CD8-positive, alpha-beta memory T cell (primary cell): ENCODE data around the gene EVA1A. TPM values are rescaled to one million over a fixed set of nuclear protein-coding genes. Genes with fewer than 3 reads are reported as not detected.

ENCODE experiments used
- CTCF ChIA-PET: fragments of 350-600 bp; sonication (Branson Sonifier 250); formaldehyde crosslinking; loops from one replicate; lab custom pipeline; 2021; ENCODE audit warnings: antibody characterized with exemption; lab: Charles Lee
- POLR2A ChIA-PET: fragments of 350-600 bp; sonication (Branson Sonifier 250); formaldehyde crosslinking; loops from one replicate; lab custom pipeline; 2021; ENCODE audit warnings: antibody characterized with exemption; lab: Charles Lee
- DNase-seq, 5 donors: peaks; one replicate each; pipeline versions ENCODE4 v3.0.0 to v3.0.0-alpha.2; 2020 to 2022; ENCODE audit warnings: mixed read lengths in 1 of 5
- H3K27ac ChIP-seq: one replicate; pipeline ENCODE4 v1.7.0; 2013; ENCODE audit warnings: low read depth, mild to moderate bottlenecking, low read length, moderate library complexity
- H3K27me3 ChIP-seq: 2 replicates; pipeline ENCODE4 v1.7.0; 2013; ENCODE audit warnings: low read length, mild to moderate bottlenecking; ENCODE audit not compliant: insufficient read depth, poor library complexity, severe bottlenecking
- H3K36me3 ChIP-seq: 2 replicates; pipeline ENCODE4 v1.7.0; 2013; ENCODE audit warnings: mild to moderate bottlenecking, low read length, moderate library complexity; ENCODE audit not compliant: insufficient read depth
- H3K4me1 ChIP-seq: 2 replicates; pipeline ENCODE4 v1.7.0; 2013; ENCODE audit warnings: mild to moderate bottlenecking, low read length, moderate library complexity; ENCODE audit not compliant: insufficient read depth
- H3K4me3 ChIP-seq: 2 replicates; pipeline ENCODE4 v1.7.0; 2013; ENCODE audit warnings: mild to moderate bottlenecking, low read length
- H3K9me3 ChIP-seq: 2 replicates; pipeline ENCODE4 v1.7.0; 2013; ENCODE audit warnings: mild to moderate bottlenecking, low read length
- H3K27ac Mint-ChIP-seq, 8 donors: one replicate each; pipeline ENCODE4 v1.8.0; 2020 to 2021; ENCODE audit warnings: mixed read lengths in 8 of 8, mild to moderate bottlenecking in 6 of 8, inconsistent platforms in 3 of 8, moderate library complexity in 3 of 8
- H3K27me3 Mint-ChIP-seq, 2 donors: one replicate each; pipeline ENCODE4 v1.8.0; 2020 to 2021; ENCODE audit warnings: mixed read lengths in 2 of 2, mild to moderate bottlenecking in 1 of 2, moderate library complexity in 1 of 2
- H3K36me3 Mint-ChIP-seq, 3 donors: one replicate each; pipeline ENCODE4 v1.8.0; 2020 to 2021; ENCODE audit warnings: mixed read lengths in 3 of 3, inconsistent platforms in 1 of 3, mild to moderate bottlenecking in 1 of 3
- H3K4me1 Mint-ChIP-seq, 3 donors: one replicate each; pipeline ENCODE4 v1.8.0; 2020 to 2021; ENCODE audit warnings: mixed read lengths in 3 of 3, inconsistent platforms in 1 of 3, mild to moderate bottlenecking in 1 of 3
- H3K4me3 Mint-ChIP-seq, 7 donors: one replicate each; pipeline ENCODE4 v1.8.0; 2020 to 2021; ENCODE audit warnings: mixed read lengths in 7 of 7, mild to moderate bottlenecking in 6 of 7, moderate library complexity in 4 of 7, inconsistent platforms in 2 of 7
- H3K9me3 Mint-ChIP-seq, 5 donors: one replicate each; pipeline ENCODE4 v1.8.0; 2020 to 2022; ENCODE audit warnings: mixed read lengths in 5 of 5, mild to moderate bottlenecking in 3 of 5, moderate library complexity in 2 of 5, inconsistent platforms in 1 of 5
- polyA plus RNA-seq: library from polyadenylated mRNA; unstranded; fragments of 300-500 nt; fragmentation: Illumina TruSeq; gene quantifications from one replicate; pipeline ENCODE4 v1.2.3, GENCODE V29; 2021
- total RNA-seq, 2 experiments: library from RNA; stranded (reverse); gene quantifications; one replicate each; pipeline ENCODE4 v1.2.3, GENCODE V29; 2021

The EVA1A gene
- total and polyA plus RNA-seq, 3 experiments from 2014 or later: not detected

- H3K9me3 Mint-ChIP-seq: peaks cover 0 to 2% (median 0%) of the 10 kb centered on the region in 5 donors
- POLR2A ChIA-PET: no interaction called here
- H3K27me3 ChIP-seq: no peaks in the 10 kb centered on the region
- CTCF ChIA-PET: no interaction called here
- H3K4me3 ChIP-seq: no peak overlapping the region
- no peaks in the 10 kb centered on the region for H3K4me1 ChIP-seq
- H3K4me3 Mint-ChIP-seq: no peak overlapping the region
- H3K36me3 ChIP-seq: no peaks in the 10 kb centered on the region
- H3K9me3 ChIP-seq: no peaks in the 10 kb centered on the region
- H3K4me1 Mint-ChIP-seq: no peaks in the 10 kb centered on the region
- H3K36me3 Mint-ChIP-seq: no peaks in the 10 kb centered on the region
- no peak overlapping the region for H3K27ac Mint-ChIP-seq
- DNase-seq: no peak
- peaks cover 6 to 20% of the 10 kb centered on the region in 2 donors for H3K27me3 Mint-ChIP-seq
- no peak overlapping the region for H3K27ac ChIP-seq
Observed at GRCh38 chr2:75547345-75548035, 13.2 kb downstream of the EVA1A start.

GRCh38 chr2:75545922-75546321 lies 14.8 kb downstream of the EVA1A start:
- H3K27me3 ChIP-seq: no peaks in the 10 kb centered on the region
- H3K9me3 Mint-ChIP-seq: peaks cover 0 to 2% (median 0%) of the 10 kb centered on the region in 5 donors
- ChIA-PET CTCF (interaction anchor here (1.8 kb wide), 1 partner anchor 10 kb away, joined by 4 read pairs; no protein-coding TSS in a partner anchor), POLR2A (no interaction called here)
- H3K36me3 Mint-ChIP-seq: no peaks in the 10 kb centered on the region
- H3K4me3 Mint-ChIP-seq: no peak overlapping the region
- no peak for DNase-seq
- no peaks in the 10 kb centered on the region for H3K9me3 ChIP-seq
- H3K4me1 Mint-ChIP-seq: no peaks in the 10 kb centered on the region
- H3K36me3 ChIP-seq: no peaks in the 10 kb centered on the region
- H3K27ac Mint-ChIP-seq: no peak overlapping the region
- no peaks in the 10 kb centered on the region for H3K4me1 ChIP-seq
- no peak overlapping the region for H3K4me3 ChIP-seq
- H3K27ac ChIP-seq: no peak overlapping the region
- H3K27me3 Mint-ChIP-seq: peaks cover 8% of the 10 kb centered on the region in 2 donors

GRCh38 chr2:75545387-75545786 lies 15.4 kb downstream of the EVA1A start:
- Mint-ChIP-seq H3K9me3 (peaks cover 0 to 2% (median 0%) of the 10 kb centered on the region in 5 donors), H3K27me3 (peaks cover 5 to 8% of the 10 kb centered on the region in 2 donors), H3K4me1 (no peaks in the 10 kb centered on the region), H3K36me3 (no peaks in the 10 kb centered on the region), H3K27ac (no peak overlapping the region), H3K4me3 (no peak overlapping the region)
- ChIA-PET CTCF (interaction anchor here (1.8 kb wide), 1 partner anchor 10 kb away, joined by 4 read pairs; no protein-coding TSS in a partner anchor), POLR2A (no interaction called here)
- no peaks in the 10 kb centered on the region for H3K4me1 ChIP-seq
- no peak for DNase-seq
- no peak overlapping the region for H3K4me3 ChIP-seq
- no peaks in the 10 kb centered on the region for H3K9me3 ChIP-seq
- H3K36me3 ChIP-seq: no peaks in the 10 kb centered on the region
- H3K27ac ChIP-seq: no peak overlapping the region
- no peaks in the 10 kb centered on the region for H3K27me3 ChIP-seq

- no peaks in the 10 kb centered on the region for H3K27me3 ChIP-seq
- no peak overlapping the region for H3K4me3 ChIP-seq
- no peak overlapping the region for H3K27ac ChIP-seq
- H3K9me3 ChIP-seq: no peaks in the 10 kb centered on the region
- H3K4me1 Mint-ChIP-seq: no peaks in the 10 kb centered on the region
- H3K4me3 Mint-ChIP-seq: no peak overlapping the region
- H3K27ac Mint-ChIP-seq: no peak overlapping the region
- H3K36me3 Mint-ChIP-seq: no peaks in the 10 kb centered on the region
- H3K9me3 Mint-ChIP-seq: peaks cover 0 to 2% (median 0%) of the 10 kb centered on the region in 5 donors
- CTCF ChIA-PET: no interaction called here
- no peaks in the 10 kb centered on the region for H3K36me3 ChIP-seq
- no peaks in the 10 kb centered on the region for H3K4me1 ChIP-seq
- POLR2A ChIA-PET: no interaction called here
- peaks cover 3 to 11% of the 10 kb centered on the region in 2 donors for H3K27me3 Mint-ChIP-seq
- DNase-seq: no peak
Observed at GRCh38 chr2:75543446-75543845, 17.3 kb downstream of the EVA1A start.

GRCh38 chr2:75541430-75541829 lies 19.3 kb downstream of the EVA1A start:
- DNase-seq: no peak
- ChIA-PET POLR2A (no interaction called here), CTCF (no interaction called here)
- peaks cover 0 to 2% (median 0%) of the 10 kb centered on the region in 5 donors for H3K9me3 Mint-ChIP-seq
- peaks cover 0 to 9% of the 10 kb centered on the region in 2 donors for H3K27me3 Mint-ChIP-seq
- Histone ChIP-seq H3K27me3 (no peaks in the 10 kb centered on the region), H3K36me3 (no peaks in the 10 kb centered on the region), H3K4me1 (no peaks in the 10 kb centered on the region), H3K4me3 (no peak overlapping the region), H3K9me3 (no peaks in the 10 kb centered on the region), H3K27ac (no peak overlapping the region)
- no peak overlapping the region for H3K27ac Mint-ChIP-seq
- no peak overlapping the region for H3K4me3 Mint-ChIP-seq
- H3K4me1 Mint-ChIP-seq: no peaks in the 10 kb centered on the region
- H3K36me3 Mint-ChIP-seq: no peaks in the 10 kb centered on the region

- Histone ChIP-seq H3K4me1 (no peaks in the 10 kb centered on the region), H3K36me3 (no peaks in the 10 kb centered on the region), H3K27me3 (no peaks in the 10 kb centered on the region), H3K27ac (no peak overlapping the region), H3K9me3 (no peaks in the 10 kb centered on the region), H3K4me3 (no peak overlapping the region)
- H3K9me3 Mint-ChIP-seq: peaks cover 0 to 2% (median 0%) of the 10 kb centered on the region in 5 donors
- no peak for DNase-seq
- ChIA-PET CTCF (no interaction called here), POLR2A (no interaction called here)
- no peaks in the 10 kb centered on the region for H3K36me3 Mint-ChIP-seq
- no peaks in the 10 kb centered on the region for H3K4me1 Mint-ChIP-seq
- H3K4me3 Mint-ChIP-seq: no peak overlapping the region
- peaks cover 0 to 6% of the 10 kb centered on the region in 2 donors for H3K27me3 Mint-ChIP-seq
- H3K27ac Mint-ChIP-seq: no peak overlapping the region
Observed at GRCh38 chr2:75540994-75541393, 19.7 kb downstream of the EVA1A start.

GRCh38 chr2:75539955-75540716 lies 20.6 kb downstream of the EVA1A start:
- no peaks in the 10 kb centered on the region for H3K9me3 ChIP-seq
- POLR2A ChIA-PET: no interaction called here
- Mint-ChIP-seq H3K27me3 (peaks cover 5 to 6% of the 10 kb centered on the region in 2 donors), H3K36me3 (no peaks in the 10 kb centered on the region), H3K4me3 (no peak overlapping the region), H3K9me3 (peaks cover 0 to 2% (median 0%) of the 10 kb centered on the region in 5 donors), H3K4me1 (no peaks in the 10 kb centered on the region), H3K27ac (no peak overlapping the region)
- no peaks in the 10 kb centered on the region for H3K27me3 ChIP-seq
- no peak overlapping the region for H3K4me3 ChIP-seq
- H3K27ac ChIP-seq: no peak overlapping the region
- CTCF ChIA-PET: no interaction called here
- no peak for DNase-seq
- no peaks in the 10 kb centered on the region for H3K4me1 ChIP-seq
- H3K36me3 ChIP-seq: no peaks in the 10 kb centered on the region
